ENCODE measurements around the gene LGALS1.

The LGALS1 gene

DNA sequence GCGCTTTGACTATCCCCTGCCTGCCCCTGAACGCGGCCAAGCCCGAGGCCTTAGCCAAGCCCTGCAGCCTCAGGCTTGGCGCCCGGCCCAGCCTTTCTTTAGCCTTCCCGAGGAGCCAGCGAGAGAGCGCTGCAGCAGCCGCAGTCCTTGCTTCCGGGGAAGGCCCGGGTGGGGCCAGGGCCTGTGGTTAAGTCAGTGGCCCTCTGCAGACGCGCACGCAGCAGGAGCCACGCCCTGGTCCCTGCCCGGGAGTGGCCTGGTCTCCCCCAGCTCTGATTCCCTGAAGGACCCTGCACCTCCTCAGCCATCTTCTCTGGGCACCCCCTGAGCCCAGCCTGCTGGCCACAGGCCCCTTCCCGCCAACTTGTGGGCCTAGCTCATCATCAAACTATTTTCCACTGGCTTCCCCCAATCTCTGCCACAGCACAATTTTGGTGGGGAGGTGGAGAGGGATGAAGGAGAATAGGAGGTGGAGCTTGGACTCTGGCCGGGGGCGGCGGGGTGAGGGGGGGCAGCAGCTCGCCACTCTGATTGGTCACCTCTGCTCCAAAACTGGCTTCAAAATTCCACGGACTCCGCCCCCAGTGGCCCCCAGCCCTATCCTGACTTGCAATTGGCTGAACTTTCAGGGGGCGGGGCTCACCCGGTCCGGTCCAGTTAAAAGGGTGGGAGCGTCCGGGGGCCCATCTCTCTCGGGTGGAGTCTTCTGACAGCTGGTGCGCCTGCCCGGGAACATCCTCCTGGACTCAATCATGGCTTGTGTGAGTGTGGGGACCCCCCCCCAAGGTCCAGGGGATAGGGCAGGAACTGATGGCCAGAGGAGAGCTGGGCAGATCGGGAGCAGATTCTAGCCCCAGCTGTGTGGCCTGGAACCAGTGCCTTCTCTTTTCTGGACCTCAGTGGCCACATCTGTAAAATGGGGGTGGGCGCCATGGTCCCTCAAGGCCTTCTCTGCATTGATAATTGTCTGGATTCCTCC, at the start of gene LGALS1:
LGALS1 (plus strand) TSS at position 686 of the 979 bp plus-strand sequence; CDS start at position 753, 67 bp downstream.
- peak in 1 of 2 experiments; percentile 22 for DNase-seq

DNA sequence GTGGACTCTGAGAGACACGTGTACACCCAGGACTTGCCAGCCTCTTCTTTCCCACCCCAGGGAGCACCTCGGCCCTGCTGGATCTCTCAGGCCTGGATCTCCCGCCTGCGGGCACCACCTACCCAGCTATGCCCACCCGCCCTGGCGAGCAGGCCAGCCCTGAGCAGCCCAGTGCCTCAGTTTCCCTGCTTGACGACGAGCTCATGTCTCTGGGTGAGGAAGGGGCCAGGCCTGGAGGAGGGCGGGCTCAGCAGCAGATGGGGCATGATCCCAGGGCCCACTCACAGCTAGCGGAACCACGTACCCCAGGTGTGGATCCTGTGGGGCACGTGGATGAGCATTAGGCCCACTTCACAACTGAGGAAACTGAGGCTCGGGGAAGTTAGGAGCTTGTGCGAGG, 49.7 kb upstream of the LGALS1 start:
- no peak for DNase-seq

DNA sequence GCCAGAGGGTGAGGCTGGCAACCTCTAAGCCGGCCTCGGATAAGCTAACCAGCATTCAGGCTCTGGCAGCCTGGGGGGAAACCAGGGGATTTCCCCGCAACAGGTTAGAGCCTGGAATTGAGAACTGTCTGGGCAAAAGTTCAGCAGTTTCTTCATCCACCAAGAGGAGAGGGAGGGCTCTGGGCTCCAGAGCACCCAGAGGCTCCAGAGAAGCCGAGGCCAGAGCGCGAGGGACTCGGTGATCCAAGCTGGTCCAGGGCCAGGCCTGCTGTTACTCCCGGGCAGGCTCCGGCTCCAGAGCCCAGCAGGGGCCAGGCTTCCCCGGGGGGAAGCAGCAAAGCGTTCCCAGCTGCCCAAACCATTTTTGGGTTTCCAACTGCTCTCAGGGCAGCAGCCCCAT, 49.3 kb upstream of the LGALS1 start:
- no peak for DNase-seq

DNA sequence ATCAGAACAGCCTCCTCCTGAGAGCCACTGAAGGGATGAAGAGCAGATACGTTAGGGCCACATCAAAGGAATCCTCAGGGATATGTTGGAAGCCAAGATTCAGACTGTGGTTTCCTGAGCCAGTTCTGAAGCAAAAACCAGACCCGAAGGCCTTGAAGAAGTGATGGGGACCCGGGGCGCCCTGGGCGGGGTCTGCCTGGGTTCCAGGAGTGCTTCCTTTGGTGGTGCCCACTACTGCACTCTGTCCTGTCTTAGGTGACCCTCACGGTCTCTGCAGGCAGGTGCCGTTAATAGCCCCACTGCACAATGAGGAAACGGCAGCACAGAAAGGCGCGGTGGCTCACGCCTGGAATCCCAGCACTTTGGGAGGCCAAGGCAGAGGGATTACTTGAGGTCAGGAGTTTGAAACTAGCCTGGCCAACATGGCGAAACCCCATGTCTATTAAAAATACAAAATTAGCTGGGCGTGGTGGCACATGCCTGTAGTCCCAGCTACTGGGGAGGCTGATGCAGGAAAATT, 48.8 kb upstream of the LGALS1 start:
- DNase-seq: no peak

DNA sequence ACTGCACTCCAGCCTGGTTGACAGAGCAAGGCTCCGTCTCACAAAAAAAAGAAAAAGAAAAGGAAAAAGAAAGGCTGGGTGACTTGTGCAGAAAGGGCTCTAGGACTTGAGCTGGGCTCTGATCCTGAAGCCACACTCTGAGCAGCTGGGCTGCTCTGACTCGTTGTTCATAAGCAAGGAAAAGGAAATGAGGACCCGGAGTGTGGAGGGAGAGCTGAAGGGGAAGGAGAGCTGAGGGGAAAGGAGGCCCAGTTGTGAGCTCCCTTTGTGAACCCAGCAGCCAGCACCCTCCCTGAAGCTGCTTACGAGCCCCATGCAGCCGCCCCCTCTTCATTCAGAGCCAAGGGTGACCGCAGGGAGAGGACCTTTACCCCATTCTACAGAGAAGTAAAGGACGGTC, 48.3 kb upstream of the LGALS1 start:
- no peak for DNase-seq

DNA sequence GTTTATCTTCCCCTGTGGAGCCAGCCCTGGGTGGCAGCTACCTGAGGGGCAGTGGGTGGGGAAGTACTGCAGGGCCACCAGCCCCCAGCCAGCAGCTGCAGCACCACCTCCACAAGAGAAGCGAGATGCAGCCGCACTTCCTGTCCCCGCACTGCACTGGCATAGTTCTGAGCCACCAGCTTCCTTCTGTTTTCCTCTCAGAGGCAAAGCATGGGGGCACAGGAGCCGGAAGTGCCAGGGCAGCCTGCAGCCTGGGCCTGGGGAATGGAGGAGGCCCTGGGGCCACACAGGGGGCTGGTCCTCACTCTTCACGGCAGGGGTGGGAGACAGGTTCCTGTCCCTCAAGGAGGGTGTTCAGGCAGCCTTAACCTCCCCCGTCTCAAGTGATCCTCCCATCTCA, 47.9 kb upstream of the LGALS1 start:
- no peak for DNase-seq

DNA sequence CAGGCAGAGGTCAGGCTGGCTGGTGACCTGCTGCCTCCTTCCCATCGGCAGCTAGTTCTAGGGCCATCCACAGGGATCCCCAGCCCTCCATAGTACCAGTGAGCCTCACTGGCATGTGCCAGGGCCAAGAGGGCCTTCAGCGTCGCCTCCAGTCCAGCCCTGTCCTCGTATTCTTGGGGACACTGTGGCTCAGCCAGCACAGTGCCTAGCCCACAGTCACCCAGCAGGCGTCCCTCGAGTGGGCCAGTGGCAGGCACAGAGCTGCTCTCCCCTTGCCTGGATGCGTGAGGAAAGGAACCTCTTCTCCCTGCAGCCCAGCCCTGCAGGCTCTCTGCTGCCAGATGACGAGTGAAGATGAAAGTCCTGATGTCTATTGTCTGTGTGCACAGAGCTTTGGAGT, 46.6 kb upstream of the LGALS1 start:
- DNase-seq: no peak

DNA sequence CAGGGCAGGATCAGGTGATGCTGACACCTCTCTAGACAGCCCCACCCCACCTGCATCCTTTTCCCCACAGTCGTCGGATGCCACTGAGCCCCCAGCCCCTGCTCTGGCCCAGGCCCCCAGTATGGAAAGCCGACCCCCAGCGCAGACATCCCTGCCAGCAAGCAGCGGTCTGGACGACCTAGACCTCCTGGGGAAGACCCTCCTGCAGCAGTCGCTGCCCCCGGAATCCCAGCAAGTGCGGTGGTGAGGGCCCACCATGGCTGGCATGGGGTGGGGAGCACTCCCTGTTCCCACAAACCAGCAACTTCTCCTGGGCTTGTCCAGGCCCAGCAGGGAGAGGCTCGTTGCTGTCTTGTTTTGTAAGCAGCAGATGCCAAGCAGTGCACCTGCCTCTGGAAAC, 45.5 kb upstream of the LGALS1 start:
- no peak for DNase-seq

DNA sequence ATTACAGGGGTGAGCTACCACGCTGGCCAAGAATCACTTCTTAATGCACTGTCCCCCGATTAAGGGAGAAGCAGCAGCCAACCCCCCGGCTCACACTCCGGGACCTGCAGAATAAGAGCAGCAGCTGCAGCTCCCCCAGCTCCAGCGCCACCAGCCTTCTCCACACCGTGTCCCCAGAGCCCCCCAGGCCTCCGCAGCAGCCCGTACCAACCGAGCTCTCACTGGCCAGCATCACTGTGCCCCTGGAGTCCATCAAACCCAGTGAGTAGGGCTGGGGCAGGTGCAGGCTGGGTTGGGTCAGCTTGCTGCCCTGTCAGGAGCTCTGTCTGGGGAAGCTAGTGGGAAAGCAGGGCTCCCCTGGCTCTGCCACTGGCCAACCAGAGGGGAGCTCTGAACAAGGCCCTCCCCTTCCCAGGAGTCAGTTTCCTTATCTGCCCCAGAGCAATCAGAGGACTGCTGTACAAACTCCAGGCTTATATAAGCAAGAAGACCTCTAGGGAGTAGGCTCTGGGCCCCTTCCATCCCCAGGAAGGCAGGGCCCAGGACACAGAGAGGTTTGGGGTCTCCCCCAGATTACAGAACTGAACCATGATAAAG, 44.5 kb upstream of the LGALS1 start:
- no peak for DNase-seq

DNA sequence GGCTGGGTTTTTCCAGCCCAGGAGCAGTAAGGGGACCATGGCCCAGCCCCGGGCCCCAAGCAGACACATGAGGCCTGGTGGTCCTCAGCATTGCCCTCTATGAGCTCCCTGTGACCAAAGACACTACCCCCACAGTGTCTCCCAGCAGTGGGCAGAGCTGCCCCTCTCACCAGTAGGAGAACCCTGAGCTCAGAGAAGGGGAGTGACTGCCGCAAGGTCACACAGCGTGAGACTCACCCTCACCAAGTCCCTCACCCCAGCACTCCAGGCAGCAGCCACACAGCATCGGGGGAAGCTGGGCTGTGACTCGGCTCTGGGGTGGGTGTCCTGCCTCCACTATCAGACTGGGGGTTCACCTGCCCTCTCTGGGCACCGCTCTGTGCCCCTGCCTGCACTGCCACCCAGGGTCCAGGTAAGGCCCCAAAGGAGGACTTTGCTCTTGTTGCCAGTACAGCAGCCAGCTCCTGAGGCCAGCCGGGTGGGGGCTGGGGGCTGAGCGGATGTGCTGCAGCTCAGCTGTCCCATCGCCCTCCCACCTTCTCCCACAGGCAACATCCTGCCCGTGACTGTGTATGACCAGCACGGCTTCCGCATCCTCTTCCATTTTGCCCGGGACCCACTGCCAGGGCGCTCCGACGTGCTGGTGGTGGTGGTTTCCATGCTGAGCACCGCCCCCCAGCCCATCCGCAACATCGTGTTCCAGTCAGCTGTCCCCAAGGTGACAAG, 43.8 kb upstream of the LGALS1 start:
- DNase-seq: no peak

DNA sequence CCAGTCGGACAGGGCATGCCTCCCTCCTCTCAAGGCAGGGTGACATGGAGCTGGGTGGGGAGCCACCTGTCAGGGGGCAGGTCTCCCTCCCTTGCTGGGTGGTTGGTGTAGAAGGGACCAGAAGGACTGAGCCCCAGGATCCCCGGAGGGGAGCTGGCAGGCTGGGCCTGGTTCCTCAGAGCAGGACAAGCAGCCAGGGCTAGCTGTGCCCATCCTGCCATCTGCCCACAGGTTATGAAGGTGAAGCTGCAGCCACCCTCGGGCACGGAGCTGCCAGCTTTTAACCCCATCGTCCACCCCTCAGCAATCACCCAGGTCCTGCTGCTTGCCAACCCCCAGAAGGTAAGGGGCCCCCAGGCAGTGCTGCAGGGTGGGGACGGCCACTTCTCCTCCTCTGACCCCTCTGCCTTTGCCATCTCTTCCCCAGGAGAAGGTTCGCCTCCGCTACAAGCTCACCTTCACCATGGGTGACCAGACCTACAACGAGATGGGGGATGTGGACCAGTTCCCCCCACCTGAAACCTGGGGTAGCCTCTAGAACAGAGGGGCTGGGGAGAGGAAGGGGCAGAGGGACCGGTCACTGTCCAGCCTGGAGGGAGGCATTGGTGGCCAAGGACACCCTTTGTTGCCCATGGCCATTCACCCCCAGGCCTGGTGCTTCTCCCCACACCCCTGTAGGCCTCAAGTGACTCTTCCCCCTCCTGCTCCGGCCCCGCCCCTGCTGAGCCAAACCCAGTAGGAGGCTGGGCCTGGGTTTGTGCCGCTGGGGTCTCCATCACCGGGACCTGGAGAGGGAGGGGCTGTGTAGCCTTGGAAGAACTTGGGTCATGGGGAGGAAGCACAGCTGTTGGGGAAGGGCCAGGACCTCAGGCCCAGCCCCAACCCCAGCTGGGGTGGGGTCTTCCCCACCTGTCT, 43.0 kb upstream of the LGALS1 start:
- DNase-seq: no peak

DNA sequence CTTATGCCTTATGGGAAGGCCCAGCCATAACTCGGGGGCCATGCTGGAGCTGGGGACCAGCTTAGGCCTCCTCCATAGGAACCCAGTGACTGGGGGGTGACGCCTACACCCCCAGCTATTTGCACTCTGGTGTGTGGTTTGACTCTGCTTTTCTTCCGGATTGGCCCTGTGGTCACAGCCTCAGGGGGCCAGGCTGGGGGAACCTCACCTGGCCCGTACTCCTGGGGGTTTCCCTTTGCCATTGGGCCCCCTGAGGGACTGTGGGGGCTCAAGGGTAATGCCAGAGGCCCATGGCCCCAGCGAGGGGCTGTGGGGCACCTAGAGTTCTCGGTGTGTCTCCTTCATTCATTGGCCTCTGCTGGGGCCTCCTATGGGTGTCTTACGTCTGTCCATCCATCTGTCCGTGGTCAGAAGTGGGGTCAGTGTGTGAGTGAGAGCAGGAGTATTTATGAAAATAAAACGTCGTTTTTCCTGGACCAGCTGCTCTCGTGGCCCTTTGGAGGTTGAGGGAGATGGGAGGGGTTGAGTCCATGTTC, 42.3 kb upstream of the LGALS1 start:
- no peak for DNase-seq

DNA sequence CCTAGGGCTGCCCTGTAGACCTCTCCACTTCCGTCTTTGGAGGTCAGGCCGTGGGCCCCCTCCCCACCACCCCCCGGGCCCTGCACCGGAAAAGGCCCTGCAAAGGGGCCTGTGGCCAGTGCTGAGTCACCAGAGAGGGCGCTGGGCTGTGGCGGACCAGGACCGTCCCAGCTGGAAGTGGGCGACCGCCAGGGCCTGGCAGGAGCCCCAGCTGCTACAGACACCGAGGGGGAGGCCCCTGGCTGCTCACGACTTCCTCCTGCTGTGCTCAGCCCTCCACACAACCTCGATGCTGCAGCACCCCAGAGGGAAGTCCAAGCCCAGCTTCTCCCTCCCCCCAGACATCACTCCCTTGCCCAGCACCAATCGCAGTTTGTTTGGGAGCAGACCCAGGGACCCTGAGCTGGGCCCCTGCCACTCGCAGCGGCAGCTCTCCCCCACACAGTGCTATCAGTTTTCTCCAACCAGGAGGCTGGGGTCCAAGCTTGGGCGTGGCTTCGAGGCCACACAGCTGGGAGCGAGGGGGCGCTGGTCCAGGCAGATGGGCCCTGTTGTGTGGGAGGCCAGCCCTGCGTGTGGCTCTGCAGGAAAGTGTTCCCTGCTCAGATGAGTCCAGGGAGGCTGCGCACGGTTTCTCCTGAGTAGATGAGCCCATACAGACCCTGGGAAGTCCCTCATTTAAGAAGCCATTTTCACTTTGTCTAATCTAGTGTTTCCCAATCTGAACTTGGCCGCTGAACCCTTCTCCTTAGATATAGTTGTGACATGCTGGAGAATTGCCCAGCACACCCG, 41.6 kb upstream of the LGALS1 start:
- no peak for DNase-seq

DNA sequence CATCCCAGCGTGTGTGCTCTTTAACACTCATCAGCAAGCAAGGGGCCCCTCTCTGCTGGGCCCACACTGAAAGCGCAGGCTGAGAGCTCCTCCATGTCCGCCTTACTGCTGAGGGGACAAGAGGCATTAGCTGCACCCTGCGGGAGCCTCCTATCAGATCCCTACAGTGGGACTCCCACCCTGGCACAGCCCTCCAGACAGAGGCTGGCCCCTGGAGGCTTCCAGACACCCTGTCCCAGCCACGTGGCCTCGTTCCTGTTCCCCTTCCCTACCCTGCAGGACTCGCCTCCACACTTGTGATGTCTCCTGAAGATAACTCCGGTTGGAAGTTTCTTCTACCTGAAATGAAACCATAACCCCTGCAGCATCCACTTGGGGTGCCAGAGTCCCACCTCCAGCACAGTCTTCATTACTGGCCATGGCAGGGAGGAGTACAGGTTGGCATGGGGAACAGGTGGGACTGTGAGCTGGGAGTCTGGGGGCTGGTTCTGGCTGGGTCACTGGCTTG, 41.0 kb upstream of the LGALS1 start:
- no peak for DNase-seq

DNA sequence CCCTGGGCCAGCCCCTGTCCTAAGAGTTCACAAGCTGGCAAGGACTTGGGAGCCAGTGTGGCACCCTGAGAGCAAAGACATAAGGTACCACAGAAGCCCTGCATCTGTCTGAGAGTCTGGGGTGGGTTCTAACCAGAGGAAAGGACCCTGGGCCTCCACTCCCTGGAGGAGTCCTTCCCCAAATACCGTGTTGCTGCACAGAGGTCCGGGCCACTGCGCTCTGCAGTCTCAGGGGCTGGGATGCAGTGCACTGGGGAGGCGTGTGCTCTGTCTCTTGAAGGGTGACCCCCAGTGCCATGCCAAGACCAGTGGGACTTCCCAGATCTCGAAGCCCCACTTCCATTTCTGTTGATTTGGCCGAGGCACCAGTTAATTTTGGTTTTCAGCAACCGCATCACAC, 40.3 kb upstream of the LGALS1 start:
- DNase-seq: no peak

DNA sequence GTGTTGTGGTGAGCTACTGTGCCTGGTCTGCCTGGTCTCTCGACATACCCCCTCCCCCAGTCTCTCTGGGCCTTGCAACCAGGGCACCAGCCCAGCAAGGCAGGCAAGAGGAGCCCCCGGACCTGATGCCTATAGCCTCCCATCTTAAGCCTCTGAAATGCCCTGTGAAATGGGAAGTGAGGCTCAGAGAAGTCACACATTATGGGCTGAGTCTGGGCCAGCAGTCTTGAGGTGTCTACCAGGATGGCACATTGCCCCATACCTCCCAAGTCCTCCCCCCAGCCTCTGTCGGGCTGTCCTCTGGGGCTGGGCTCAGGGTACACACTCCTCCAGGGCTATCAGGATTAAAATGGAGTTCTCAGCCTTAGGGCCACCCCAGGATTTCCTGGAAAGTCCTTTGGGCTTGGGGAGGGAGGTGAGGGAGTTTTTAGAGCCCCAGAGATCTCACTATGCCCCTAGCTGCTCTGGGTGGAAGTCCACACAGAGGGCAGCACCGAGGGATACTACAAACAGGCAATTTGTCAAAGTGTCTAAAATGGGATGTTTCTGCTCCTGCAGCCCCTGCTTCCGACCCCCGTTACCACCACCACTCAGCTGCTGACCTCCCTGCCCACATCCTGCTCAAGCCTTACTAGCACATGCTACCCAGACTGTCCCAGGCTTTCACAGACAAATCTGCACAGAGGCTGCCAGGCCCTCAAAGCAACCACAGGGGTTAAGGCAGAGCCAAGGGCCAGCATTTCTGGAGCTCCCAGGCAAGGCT, 39.1 kb upstream of the LGALS1 start:
- DNase-seq: no peak

DNA sequence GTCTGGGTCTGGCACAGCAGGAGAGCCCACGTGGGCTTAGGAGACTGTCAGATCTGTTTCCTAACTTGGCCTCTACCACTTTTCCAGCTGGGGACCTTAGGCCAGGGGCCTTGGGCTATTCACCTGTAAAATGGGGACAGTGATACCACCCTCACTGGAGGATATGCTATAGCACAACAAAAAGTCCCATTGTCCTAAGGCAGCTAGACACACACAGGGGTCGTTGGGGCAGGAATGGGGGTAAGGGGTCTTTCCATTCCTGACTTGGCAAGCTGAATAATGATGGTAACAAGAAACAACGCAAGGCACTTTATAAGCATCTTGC, 38.5 kb upstream of the LGALS1 start:
- DNase-seq: no peak

DNA sequence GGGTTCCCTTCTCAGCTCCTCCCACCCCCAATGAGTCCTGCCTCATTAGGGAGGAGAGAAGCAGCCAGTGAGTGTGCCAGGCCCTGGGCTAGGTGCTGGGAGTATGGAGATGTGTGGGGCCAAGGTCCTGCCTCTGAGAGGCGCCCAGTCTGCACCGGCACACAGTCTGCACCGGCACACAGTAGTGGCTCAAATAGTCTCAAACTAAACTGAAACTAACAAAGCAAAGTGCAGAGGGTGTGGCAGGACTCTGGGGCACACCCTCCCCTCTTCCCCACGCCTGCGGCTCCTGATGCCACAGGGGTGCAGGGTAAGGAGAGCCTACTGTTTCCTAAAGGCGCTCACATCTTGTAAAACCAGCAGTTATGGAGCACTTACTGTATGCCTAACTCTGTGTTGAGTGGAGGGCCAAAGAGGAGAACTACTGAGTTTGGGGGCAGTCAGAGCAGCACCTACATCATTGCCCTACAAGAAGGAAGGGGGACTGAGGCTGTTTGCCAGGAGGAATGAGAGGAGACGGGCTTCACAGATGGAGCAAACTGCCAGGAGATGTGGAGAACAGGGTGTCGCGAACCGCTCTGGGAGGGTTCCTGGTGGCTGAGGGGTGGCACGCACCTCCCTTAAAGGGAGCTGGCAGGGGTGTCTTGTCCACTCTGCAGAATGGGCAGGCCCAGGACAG, 36.9 kb upstream of the LGALS1 start:
- no peak for DNase-seq

DNA sequence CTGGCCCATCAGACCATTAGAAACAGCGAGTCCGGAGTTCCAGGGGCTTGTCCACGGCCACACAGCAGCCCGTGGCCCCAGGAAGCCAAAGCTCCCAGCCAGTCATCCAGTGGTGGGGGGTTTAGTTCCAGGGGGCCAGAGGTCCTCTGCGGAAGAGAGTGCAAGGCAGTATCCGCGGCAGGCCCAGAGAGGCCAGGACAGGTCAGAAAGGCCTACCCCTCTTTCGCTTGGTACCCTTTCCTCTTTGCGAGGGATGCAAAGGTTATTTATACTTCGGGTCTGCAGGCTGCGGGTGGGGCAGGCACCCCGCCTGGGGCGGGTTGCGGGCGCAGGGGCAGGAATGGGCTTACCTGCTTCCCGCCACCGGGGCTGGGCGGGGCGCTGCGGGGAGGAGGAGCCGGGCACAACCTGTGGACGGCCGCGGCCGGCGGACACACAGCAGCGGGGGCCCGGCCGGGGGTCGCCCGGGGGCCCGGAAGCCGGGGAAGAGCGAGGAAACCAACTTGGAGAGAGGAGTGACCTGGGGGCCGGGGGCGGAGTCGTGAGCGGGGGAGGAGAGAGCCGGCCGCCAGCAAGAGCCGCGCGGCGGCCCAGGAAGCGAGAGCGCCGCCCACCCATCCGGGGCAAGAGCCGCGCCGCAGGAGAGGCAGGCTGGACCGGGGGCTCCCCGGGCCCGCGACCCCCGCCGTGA, 36.2 kb upstream of the LGALS1 start, which contains the start of gene SH3BP1:
SH3BP1 (plus strand) TSS at position 600 of the 691 bp plus-strand sequence. CDS start 119 bp downstream, outside the sequence.
- no peak for DNase-seq
